Measurements from ENCODE around the gene ATP10A.

ATP10A gene, protein sequence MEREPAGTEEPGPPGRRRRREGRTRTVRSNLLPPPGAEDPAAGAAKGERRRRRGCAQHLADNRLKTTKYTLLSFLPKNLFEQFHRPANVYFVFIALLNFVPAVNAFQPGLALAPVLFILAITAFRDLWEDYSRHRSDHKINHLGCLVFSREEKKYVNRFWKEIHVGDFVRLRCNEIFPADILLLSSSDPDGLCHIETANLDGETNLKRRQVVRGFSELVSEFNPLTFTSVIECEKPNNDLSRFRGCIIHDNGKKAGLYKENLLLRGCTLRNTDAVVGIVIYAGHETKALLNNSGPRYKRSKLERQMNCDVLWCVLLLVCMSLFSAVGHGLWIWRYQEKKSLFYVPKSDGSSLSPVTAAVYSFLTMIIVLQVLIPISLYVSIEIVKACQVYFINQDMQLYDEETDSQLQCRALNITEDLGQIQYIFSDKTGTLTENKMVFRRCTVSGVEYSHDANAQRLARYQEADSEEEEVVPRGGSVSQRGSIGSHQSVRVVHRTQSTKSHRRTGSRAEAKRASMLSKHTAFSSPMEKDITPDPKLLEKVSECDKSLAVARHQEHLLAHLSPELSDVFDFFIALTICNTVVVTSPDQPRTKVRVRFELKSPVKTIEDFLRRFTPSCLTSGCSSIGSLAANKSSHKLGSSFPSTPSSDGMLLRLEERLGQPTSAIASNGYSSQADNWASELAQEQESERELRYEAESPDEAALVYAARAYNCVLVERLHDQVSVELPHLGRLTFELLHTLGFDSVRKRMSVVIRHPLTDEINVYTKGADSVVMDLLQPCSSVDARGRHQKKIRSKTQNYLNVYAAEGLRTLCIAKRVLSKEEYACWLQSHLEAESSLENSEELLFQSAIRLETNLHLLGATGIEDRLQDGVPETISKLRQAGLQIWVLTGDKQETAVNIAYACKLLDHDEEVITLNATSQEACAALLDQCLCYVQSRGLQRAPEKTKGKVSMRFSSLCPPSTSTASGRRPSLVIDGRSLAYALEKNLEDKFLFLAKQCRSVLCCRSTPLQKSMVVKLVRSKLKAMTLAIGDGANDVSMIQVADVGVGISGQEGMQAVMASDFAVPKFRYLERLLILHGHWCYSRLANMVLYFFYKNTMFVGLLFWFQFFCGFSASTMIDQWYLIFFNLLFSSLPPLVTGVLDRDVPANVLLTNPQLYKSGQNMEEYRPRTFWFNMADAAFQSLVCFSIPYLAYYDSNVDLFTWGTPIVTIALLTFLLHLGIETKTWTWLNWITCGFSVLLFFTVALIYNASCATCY (N-terminal part only)

DNA sequence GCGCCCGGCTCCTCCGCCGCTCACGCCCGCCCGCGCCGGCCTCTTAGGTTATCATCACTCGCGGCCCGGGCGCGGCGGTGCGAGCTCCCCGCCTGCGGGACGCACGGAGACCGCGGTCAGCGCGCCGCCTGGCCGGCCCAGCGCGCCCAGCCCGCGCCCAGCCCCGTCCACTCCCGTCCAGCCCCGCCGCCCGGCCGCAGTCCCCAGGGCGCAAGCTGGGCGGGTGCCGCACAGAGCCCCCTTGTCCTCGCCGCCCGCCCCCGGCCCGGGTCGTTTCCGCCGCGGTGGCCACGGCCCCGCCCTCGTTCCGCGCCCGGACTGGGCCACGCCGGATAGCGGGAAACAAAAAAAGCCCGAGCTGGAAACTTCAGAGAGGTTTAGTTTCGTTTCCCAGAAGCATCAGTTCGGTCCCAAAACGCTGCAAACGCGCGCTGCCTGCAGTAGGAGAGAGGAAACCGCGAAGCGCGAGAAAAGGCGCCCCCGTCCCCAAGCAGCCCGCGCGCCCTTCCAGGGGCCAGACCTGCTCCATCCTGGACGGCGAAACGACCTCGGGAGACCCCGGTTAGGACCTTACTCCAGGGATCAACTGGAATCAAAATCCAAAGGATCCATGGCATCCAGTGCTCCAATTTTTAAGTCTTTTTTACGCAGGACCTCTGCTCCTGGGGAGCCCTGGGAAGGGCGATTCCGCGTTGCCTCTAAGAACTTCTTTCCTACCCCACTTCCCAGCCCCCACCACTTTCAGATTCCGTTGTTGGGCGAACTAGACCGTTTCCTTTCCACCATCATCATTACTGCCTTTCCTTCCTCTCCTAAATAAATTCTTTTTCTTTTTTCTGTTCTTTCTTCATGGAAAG is at the start of gene ATP10A:
Gene ATP10A (minus strand): TSS at position 217 of the 857 bp plus-strand sequence. CDS start 231 bp downstream, outside the sequence.
- DNase-seq (ENCODE audit: low spot score) = peak; percentile 74

DNA sequence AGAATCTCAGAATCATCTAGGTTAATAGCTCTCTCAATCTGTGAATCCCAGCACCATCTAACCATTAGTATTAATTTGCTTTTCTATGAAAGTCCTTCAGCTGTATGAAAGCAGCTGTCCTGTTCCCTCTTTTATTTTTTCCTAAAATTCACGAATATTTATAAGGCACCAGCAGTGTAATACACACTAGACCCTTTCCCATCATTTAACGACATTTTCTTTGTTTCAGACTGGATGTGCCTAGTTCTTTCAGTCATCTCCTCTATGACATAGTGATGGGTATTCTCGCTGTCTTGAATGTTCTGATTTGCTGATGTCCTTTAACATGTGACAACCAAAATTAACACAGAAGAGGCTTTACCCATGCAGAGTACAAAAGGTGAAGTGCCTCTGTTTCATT is 48.9 kb upstream of the ATP10A start:
- DNase-seq (ENCODE audit: low spot score) = no peak

DNA sequence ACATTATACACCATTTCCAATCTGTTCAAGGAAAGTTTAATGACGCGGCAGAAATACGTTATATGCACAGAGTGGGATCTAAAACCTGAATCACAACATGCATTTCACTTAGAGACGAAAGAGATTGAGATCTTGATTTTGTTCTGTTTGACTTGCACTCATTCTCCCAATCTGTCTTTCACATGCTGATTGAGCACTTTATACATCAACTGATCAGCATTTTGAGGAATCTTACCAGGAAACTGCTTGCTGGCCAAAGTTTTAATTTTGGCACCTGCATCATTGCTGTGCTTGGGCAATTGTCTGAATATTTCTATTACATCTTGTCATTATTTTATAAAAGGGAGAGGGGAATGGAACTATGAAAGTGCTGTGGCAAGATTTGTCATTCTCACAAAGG is 47.7 kb upstream of the ATP10A start:
- DNase-seq (ENCODE audit: low spot score) = no peak

DNA sequence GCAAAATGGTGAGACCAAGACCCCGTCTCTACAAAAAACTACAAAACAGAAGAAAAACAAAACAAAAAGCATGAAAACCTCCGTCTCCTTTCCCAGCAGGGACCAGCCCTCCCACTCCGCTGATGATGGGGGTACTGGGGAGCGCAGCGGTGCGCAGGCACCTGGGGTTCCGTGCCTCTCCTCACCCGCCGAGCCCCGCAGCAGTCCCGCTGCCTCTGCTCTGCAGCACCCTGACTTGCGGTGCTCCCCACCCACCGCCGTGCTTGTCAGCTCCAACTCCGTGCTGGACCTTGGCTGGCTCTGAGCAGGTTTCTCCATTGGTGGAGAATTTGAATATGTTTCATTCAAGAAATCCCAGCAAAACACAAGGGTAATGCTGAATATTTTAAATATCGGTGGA is 46.7 kb upstream of the ATP10A start:
- no peak for DNase-seq (ENCODE audit: low spot score)

DNA sequence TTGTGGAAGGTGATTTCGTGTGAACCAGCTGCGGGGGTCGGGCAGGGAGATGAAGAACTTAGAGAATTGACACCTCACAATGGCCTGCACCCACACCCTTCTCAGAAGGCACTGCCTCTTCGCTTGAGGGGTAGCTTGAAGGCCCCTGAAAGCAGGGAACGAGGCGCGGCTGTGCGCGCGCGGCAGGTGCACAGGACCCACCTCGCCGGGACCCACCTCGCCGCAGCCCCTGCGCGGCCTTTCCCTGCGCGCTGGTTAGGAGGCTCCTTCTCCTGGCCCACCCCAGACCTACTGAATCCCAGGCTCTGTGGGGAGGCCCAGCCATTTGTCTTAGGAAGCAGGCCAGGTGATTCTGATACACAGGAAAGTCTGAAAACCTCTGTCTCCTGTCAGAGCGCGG is 46.2 kb upstream of the ATP10A start:
- DNase-seq (ENCODE audit: low spot score) = no peak

DNA sequence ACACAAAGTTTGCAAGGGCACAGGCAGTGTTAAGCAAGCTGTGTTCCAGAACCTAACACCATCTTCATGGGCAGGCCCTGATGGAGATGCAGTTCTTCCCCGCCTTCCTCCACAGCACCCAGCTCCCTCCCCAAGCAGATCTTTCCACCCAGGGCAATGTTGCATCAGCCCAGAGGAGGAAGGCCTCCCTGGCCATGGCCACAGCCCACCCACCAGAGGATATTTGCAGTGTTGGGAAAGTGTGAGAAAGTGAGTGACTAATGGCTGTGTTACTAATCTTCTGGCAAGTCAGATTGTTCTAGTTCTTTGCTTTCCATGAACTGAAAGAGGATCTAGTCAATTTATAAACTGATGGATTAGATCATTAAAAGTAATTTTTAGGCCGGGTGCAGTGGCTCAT is 42.0 kb upstream of the ATP10A start:
- peak; percentile 90 for DNase-seq (ENCODE audit: low spot score)

DNA sequence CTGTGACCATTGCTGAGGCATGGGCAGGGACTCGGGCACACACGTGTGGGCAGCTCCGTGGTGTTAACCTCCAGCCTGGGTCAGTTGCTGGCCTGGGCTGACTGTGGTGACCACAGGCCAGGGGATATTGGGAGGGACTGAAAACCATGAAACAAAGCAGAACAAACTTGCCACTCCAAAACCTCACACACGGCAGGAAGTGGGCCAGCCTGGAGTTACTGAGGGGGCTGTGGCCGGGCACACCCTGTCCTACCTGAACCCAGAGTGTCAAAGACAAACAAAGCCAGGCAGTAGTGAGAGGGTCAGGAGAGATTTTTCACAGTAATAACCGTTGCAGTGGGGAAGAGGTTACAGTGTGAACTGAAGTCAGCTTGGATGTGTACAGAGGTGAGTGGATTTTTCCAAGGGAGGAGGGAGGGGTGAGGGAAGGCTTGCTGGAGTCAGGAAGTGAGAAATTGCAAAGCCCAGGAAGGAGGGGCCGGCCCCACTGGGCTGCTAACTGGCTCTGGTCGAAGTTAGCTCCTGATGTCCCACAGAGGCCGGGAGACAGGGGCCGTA is 40.0 kb upstream of the ATP10A start:
- DNase-seq (ENCODE audit: low spot score) = peak; percentile 62

DNA sequence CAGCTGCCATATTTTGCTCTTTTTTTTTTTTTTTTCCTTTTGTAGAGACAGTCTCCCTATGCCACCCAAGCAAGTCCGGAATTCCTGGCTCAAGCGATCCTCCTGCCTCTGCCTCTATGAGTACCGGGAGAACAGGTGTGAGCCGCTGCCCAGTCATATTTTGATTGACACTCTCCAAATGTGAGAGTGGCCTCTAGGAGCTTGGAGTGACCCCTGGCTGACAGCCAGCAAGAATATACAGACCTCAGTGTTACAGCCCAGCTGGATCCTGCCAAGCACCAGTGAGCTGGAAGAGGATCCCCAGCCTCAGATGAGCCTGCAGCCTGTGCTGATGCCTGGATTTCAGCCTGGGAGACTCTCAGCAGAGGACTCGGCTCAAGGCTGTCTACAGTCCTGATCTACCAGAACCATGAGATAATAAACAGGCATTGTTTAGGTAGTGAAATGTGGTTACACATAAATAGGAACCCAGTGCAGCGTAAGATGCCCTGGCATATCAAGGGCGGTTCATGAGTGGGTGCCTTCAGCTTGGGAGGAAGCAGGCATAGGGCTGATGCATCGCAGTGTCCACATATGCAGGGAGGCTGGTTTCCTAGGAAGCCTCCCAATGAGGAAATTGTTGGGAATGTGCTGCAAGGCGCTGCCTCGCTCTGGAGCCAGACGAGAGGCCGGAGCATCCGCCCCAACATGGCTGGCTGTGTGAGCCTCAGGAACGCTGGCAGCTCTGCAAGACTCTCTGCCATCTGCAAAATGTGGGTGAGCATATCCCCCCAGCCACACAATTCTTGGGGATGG is 38.9 kb upstream of the ATP10A start:
- DNase-seq (ENCODE audit: low spot score) = no peak

DNA sequence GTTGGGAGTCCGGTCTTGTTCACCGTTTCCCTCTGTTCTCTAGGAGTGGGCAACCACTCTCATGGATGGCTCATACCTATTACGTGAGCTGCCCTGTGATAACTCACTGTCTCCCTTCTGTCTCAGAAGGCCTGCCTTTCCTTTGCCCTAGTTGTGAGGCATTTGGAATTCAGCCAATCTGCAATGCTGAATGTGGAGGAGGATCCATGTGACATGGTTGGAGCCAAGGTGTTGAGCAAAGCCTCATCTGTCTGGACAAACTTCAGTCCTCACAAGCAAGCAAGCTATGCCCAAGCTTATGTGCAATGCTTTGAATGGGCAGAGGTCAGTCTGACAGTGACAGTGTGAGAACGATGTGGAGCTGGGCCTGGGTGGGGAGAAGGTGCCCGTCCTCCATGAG is 37.8 kb upstream of the ATP10A start:
- peak; percentile 32 for DNase-seq (ENCODE audit: low spot score)

DNA sequence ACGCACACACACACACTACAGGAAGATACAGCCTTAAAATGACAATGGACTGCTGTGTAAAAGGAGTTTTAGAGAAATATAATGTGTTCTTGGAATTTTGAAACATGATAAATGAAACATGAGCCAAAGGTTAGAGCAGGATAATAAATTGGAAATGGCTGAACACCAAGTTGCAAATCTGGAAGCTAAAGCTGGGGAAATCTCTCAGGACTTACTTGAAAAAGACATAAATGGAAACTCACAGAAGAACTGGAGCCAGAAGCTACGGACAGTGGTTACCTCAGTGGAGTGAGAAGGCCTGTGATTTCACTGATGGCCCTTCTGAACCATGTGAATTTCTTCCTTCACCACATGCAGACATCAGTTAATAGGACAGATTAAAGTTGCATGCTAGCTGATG is 37.3 kb upstream of the ATP10A start:
- DNase-seq (ENCODE audit: low spot score) = no peak

DNA sequence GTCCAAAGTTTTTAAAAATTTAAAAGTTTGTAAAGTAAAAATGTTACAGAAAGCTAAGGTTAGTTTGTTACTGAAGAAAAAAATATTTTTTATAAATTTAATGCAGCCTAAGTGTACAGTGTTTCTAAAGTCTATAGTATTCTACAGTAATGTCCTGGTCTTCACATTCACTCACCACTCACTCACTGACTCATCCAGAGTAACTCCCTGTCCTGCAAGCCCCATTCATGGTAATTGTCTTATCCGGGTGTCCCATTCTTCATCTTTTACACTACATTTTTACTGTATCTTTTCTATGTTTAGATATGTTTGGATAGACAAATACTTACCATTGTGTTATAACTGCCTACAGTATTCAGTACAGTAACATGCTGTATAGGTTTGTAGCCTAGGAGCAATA is 36.7 kb upstream of the ATP10A start:
- no peak for DNase-seq (ENCODE audit: low spot score)

DNA sequence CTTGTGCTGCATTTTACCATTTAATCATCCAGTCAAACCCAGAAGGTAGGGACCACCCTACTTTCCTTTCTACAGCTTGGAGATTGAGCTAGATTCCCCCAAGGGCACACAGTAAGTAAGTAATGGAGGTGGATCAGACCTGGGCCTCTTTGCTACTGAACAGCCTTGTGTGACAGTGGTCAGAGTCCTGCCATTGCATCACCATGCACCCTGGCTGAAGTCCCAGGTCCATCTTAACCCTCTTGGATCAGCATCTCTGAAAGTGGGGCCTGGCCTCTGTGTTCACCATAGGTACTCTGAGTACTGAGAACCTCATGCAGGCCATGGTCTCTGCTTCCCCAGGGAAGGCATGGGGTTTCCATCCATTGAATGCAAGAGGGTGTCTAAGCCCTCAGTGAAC is 34.5 kb upstream of the ATP10A start:
- DNase-seq (ENCODE audit: low spot score) = no peak

DNA sequence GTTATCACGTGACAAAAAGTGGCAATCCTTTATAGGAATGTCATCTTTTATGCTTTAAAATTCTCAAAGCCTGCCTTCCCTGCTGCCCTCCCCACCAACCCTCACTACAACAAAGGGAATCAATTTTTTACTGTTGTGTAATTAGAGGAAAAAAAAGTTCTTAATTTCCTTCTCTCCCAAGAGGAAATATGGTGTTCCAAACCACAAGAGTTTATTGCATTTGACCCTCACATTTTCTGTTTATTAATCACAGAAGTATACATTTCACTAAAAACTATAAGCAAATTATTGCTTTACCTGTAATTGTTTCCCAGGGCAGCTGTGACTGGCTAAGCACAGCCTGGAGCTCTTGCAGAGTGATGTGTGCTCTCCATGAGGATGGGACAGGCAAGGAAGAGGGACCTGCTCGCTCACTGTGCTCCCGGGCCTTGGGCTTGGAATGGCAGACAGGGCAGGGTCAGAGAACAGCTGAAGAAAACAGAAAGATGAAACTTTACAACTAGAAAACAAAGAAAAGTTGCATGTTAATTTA is 31.3 kb upstream of the ATP10A start:
- DNase-seq (ENCODE audit: low spot score) = no peak

DNA sequence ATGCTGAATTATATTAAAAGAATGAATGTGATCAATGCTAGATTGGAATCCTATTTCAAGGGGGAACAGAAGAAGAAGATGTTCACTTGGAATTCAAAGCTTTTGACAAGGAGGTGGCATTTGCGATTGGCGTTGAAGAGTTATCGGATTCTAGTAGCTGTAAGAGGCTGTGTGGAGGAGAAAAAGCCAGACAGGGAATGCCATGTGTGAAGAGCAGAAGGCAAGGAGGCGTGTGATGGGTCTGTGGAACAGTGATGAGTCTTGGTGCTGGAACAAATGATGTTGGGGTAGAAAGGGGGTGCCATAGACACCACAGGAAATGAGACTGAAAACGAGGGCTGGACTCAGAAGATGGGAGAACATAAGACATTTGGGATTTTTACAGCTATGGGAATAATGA is 30.5 kb upstream of the ATP10A start:
- no peak for DNase-seq (ENCODE audit: low spot score)

DNA sequence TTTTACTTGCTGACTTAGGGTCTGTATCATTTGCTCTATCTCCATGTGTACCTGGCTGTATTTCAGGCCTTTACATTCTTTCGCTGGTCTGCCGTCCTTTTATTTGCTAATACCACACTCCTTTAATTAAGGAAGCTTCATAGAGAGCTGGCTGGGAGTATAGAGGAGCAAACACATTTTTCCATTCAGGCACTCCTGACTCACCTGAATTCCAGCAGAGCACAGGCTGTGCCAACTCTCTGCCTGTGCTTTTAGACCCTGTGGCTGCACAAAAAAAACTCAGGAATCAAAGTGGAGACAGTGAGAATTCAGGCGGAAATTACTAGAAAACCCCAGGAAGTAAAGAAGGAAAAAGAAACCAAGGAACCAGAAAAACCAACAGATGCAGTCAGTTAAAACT is 29.0 kb upstream of the ATP10A start:
- peak; percentile 41 for DNase-seq (ENCODE audit: low spot score)

DNA sequence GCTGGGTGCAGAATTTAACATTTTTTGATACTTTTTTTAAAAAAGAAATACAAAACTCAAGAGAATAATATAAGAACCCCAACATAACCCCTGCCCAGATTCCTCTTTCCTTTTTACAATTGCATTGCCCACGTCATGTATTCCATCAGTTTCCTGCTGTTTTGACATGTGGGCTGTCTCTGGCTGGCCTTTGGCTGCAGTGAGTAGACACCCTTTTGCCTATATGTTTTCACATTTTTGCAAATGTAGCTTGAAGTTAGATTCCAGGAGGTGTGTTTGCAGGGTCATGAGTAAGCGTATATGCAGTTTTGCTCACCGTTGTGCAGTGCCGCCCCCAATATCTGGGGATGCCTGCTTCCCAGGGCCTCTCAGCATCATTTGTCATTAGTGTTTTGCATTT is 28.0 kb upstream of the ATP10A start:
- no peak for DNase-seq (ENCODE audit: low spot score)

DNA sequence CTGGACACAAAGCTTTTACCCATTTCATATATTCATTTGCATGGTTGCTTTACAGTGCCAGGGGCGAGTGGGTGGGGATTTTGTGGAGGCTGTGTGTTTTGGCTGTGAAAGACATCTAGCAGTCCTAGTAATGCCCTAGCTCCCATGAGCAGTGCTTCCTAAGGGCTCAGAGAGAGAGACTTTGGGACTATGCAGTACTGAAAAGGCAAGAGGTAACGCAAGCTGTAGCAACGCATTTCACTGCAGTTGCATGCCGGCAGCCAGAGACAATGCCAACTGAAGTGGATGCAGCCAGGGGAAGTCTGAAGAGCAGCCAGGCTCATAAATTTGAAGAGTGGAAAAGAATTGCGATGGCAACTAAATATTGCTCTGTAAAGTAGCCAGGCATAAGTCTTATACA is 27.4 kb upstream of the ATP10A start:
- peak; percentile 49 for DNase-seq (ENCODE audit: low spot score)

DNA sequence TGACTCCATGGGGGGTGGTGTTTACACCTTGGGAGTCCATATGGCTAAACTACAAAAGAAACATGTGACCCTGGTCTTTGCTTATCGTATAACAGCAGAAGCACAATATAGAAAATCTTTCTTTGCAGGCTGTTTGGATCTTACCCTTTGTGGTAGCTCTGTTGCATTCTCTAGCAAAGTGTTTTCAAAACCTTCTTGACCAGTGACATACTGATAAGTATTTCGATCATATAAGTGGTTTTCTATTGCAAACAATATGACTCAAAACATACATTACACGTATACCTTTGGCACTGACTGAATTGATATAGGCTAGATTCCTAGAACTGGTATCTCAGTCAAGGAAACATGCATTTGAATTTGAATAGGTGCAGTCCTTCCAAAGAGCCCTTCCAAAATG is 24.7 kb upstream of the ATP10A start:
- DNase-seq (ENCODE audit: low spot score) = no peak

DNA sequence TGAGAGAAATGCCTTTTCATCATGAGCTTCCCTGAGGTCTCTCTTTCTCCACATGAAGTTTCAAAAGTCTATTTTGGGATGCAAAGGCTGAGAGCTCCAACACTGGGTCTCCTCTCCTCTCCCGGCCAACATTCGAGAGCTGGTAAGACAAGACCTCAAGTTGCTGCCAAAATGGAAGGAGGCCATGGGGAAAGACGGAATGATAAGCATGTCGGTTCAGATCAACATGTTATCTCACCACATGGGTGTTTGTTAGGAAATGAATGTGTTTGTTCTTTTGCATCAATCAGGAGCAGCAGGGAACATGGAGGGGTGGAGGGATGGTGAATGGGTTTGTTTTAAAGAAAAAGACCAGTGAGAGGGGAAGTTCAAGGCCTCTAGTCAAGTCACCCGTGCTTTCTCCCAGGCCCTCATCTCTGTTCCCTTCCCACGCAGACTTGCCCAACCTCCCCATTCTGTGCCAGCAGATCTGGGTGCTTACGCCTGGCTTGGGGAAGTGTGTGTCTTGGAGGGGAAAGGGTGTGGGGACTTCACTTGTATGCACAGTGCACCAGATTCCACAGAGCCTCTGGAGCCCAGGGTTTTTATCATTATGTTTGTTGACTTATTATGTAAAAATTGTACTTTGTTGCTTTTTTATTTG is 23.5 kb upstream of the ATP10A start:
- DNase-seq (ENCODE audit: low spot score) = no peak

DNA sequence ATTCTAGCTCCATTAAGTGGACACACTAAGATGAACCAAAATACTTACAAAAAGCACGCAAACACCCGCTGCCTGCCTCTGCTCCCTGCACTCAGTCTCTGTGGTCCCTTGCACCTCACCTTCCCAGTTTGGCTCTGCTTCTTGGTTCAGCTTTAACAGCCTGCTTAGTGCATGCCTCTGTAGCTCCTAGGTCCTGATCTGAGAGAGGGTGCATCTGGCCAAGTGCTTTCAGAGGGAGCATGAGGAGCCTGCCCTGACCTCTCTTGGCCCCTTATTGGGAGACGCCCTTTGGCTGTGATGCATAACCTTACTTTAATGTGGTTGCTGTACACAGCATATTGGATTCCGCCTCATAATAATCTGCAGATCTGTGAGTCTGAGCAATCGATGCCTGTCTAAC is 21.2 kb upstream of the ATP10A start:
- DNase-seq (ENCODE audit: low spot score) = no peak

Measured in AG20443 (cell line).